ENCODE data around the gene HOXA4. TPM values are rescaled to one million over a fixed set of nuclear protein-coding genes. Genes with fewer than 3 reads are reported as not detected.

The HOXA4 gene
- total and polyA plus RNA-seq, 2 of the 8 experiments (the other 6 are each of a cell fraction or from before 2014, with no cell fraction given) = not detected

GRCh38 chr7:27169658-27170425 lies 39.3 kb upstream of the HOXA4 start (continued):
- TF ChIP-seq ZNF274 (IDR thresholded peaks at IDR 0.05; ENCODE audit: borderline replicate concordance, extremely low read depth, low read length) (no peak), EGR1 (IDR thresholded peaks at IDR 0.05; ENCODE audit: borderline replicate concordance, low read depth, low read length) (peak; percentile 65; the same call in 1 of the 2 replicates)
